Thoracic aorta (tissue), 2 donors: ENCODE measurements around the gene SAMD11. TPM values are rescaled to one million over a fixed set of nuclear protein-coding genes. Genes with fewer than 3 reads are reported as not detected.

Experiments used
- ATAC-seq: fragments of 150-250 bp; one replicate; pipeline ENCODE4 v1.8.0; 2017; ENCODE audit warnings: low read depth; ENCODE audit not compliant: insufficient number of reproducible peaks, low FRiP score
- DNase-seq: peaks from one replicate; pipeline ENCODE4 v3.0.0-alpha.2; 2020; ENCODE audit warnings: low spot score
- H3K27ac ChIP-seq, 2 donors: fragments of 200-600 bp; sonication (generic); 1 replicate in 1 of 2; 2 replicates in 1 of 2; pipeline ENCODE4 v1.5.1; 2016; ENCODE audit warnings: mild to moderate bottlenecking in 2 of 2, moderate library complexity in 2 of 2
- H3K27me3 ChIP-seq: fragments of 200-600 bp; sonication (generic); replicated peaks from 2 replicates; pipeline ENCODE4 v1.6.0; 2016; ENCODE audit warnings: mild to moderate bottlenecking; ENCODE audit not compliant: insufficient read depth
- H3K36me3 ChIP-seq: fragments of 200-600 bp; sonication (generic); one replicate; pipeline ENCODE4 v1.5.1; 2016
- H3K4me1 ChIP-seq, 2 donors: fragments of 200-600 bp; sonication (generic); 1 replicate in 1 of 2; 2 replicates in 1 of 2; pipeline versions ENCODE4 v1.5.1 to v1.6.0; 2016; ENCODE audit warnings: low read depth in 2 of 2, mild to moderate bottlenecking in 1 of 2; ENCODE audit not compliant: control insufficient read depth in 1 of 2
- H3K4me3 ChIP-seq: fragments of 200-600 bp; sonication (generic); 2 replicates; pipeline ENCODE4 v1.5.1; 2016; ENCODE audit warnings: mild to moderate bottlenecking
- H3K9me3 ChIP-seq: fragments of 200-600 bp; sonication (generic); 2 replicates; pipeline ENCODE4 v1.5.1; 2016
- CTCF ChIP-seq: fragments of 200-600 bp; sonication (generic); IDR thresholded peaks from one replicate; pipeline ENCODE4 v1.5.1; 2019; ENCODE audit warnings: antibody characterized with exemption
- total RNA-seq, 2 donors: library from RNA; depleted of rRNA; stranded (reverse); fragments of >200 nt; gene quantifications; one replicate each; pipeline versions ENCODE4 v1.1.0 to v1.2.3, GENCODE V29; 2016

SAMD11 gene
- total RNA-seq, 2 donors from 2014 or later: 10.2 to 18.8 TPM

- Histone ChIP-seq H3K36me3 (peaks cover 57% of the 10 kb centered on the region), H3K9me3 (no peaks in the 10 kb centered on the region), H3K27ac (no peak overlapping the region), H3K27me3 (no peaks in the 10 kb centered on the region), H3K4me1 (peaks cover 15 to 28% of the 10 kb centered on the region in 2 donors), H3K4me3 (no peak overlapping the region)
- TF ChIP-seq CTCF: no peak
- no peak for ATAC-seq
- DNase-seq: no peak
Measured at GRCh38 chr1:955474-955873, 31.8 kb downstream of the SAMD11 start.

GRCh38 chr1:956636-957035 is 32.9 kb downstream of the SAMD11 start:
- Histone ChIP-seq H3K27ac (no peak overlapping the region), H3K4me1 (peaks cover 15 to 34% of the 10 kb centered on the region in 2 donors), H3K27me3 (no peaks in the 10 kb centered on the region), H3K36me3 (peaks cover 53% of the 10 kb centered on the region), H3K4me3 (no peak overlapping the region), H3K9me3 (no peaks in the 10 kb centered on the region)
- ATAC-seq (no peak), DNase-seq (no peak)
- TF ChIP-seq CTCF: no peak

- Histone ChIP-seq H3K4me3 (peak within 1 kb of the TSS; percentile 87), H3K27ac (no peak within 1 kb of the TSS), H3K27me3 (no peaks in the 10 kb centered on the region), H3K9me3 (no peaks in the 10 kb centered on the region), H3K4me1 (peaks cover 15 to 35% of the 10 kb centered on the region in 2 donors), H3K36me3 (peaks cover 29% of the 10 kb centered on the region)
- ATAC-seq: no peak
- peak; percentile 68 for DNase-seq
- no peak for TF ChIP-seq CTCF
Measured at GRCh38 chr1:958823-959730, 35.4 kb downstream of the SAMD11 start, which contains the start of gene NOC2L. Gene NOC2L, minus strand, starts transcription at chr1:959256. Its CDS starts 16 bp downstream, at chr1:959240.

GRCh38 chr1:959731-960362 is 36.1 kb downstream of the SAMD11 start:
- Histone ChIP-seq H3K27ac (no peak overlapping the region), H3K9me3 (no peaks in the 10 kb centered on the region), H3K27me3 (no peaks in the 10 kb centered on the region), H3K4me3 (peak overlapping the region; percentile 87), H3K4me1 (peaks cover 15 to 35% of the 10 kb centered on the region in 2 donors), H3K36me3 (peaks cover 21% of the 10 kb centered on the region)
- TF ChIP-seq CTCF: no peak
- ATAC-seq (no peak), DNase-seq (no peak)
